HepG2 (cell line): Measurements from ENCODE around the gene PFKFB2. TPM values are rescaled to one million over a fixed set of nuclear protein-coding genes. Genes with fewer than 3 reads are reported as not detected.
A peak's percentile ranks its signal among the peaks of the same experiment; 100 is the strongest.

Source experiments
- ATAD3A ChIP-seq: sonication (generic); formaldehyde crosslinking; IDR thresholded peaks from 2 replicates; pipeline ENCODE4 v1.4.0; 2020; ENCODE audit warnings: missing genetic modification reagents
- BRCA1 ChIP-seq: sonication (generic); formaldehyde crosslinking; IDR thresholded peaks from 2 replicates; pipeline ENCODE4 v1.4.0; 2020; ENCODE audit warnings: missing genetic modification reagents
- CHCHD3 ChIP-seq: sonication (generic); formaldehyde crosslinking; IDR thresholded peaks from 2 replicates; pipeline ENCODE4 v1.8.0; 2022; ENCODE audit warnings: mild to moderate bottlenecking, missing genetic modification reagents, moderate library complexity
- GABPA ChIP-seq, 2 experiments: IDR thresholded peaks; 2 replicates each; pipeline ENCODE4 v1.6.1; 2011 to 2016; ENCODE audit warnings: low read depth in 2 of 2, low read length in 1 of 2, missing biosample characterization in 1 of 2, missing genetic modification characterization in 1 of 2
- HES4 ChIP-seq: sonication (generic); formaldehyde crosslinking; IDR thresholded peaks from 2 replicates; pipeline ENCODE4 v1.9.0; 2021; ENCODE audit warnings: mild to moderate bottlenecking, missing genetic modification reagents, borderline replicate concordance
- IKZF4 ChIP-seq: sonication (generic); formaldehyde crosslinking; IDR thresholded peaks from 2 replicates; pipeline ENCODE4 v1.5.1; 2020; ENCODE audit warnings: borderline replicate concordance, mild to moderate bottlenecking, low read depth, missing genetic modification reagents; ENCODE audit errors: not compliant biosample characterization
- RAD51 ChIP-seq: fragments of 450-650 bp; IDR thresholded peaks from 2 replicates; pipeline ENCODE4 v1.6.1; 2016; ENCODE audit warnings: borderline replicate concordance
- RFXANK ChIP-seq: IDR thresholded peaks from 2 replicates; pipeline ENCODE4 v1.6.1; 2016
- SETDB1 ChIP-seq: sonication (generic); formaldehyde crosslinking; IDR thresholded peaks from 2 replicates; pipeline ENCODE4 v1.5.1; 2020; ENCODE audit warnings: missing genetic modification reagents, mild to moderate bottlenecking, borderline replicate concordance
- TGIF2 ChIP-seq: IDR thresholded peaks from 2 replicates; pipeline ENCODE4 v1.6.1; 2016; ENCODE audit warnings: control low read depth, missing compliant biosample characterization
- TOE1 ChIP-seq: sonication (generic); formaldehyde crosslinking; IDR thresholded peaks from 2 replicates; pipeline ENCODE4 v1.4.0; 2020; ENCODE audit warnings: mild to moderate bottlenecking, missing genetic modification reagents
- ZBTB1 ChIP-seq: sonication (generic); formaldehyde crosslinking; IDR thresholded peaks from 2 replicates; pipeline ENCODE4 v1.4.0; 2020; ENCODE audit warnings: missing genetic modification reagents, borderline replicate concordance
- ZMYM3 ChIP-seq: sonication (generic); formaldehyde crosslinking; IDR thresholded peaks from 2 replicates; pipeline ENCODE4 v1.5.1; 2020; ENCODE audit warnings: mild to moderate bottlenecking, missing genetic modification reagents
- ZNF205 ChIP-seq: IDR thresholded peaks from 2 replicates; pipeline ENCODE4 v1.6.1; 2018; ENCODE audit warnings: missing biosample characterization, missing genetic modification reagents
- ZNF251 ChIP-seq: sonication (generic); formaldehyde crosslinking; IDR thresholded peaks from 2 replicates; pipeline ENCODE4 v1.9.0; 2021; ENCODE audit warnings: mild to moderate bottlenecking, missing genetic modification reagents
- ZNF652 ChIP-seq: IDR thresholded peaks from 2 replicates; pipeline ENCODE4 v1.6.1; 2016; ENCODE audit warnings: low read depth, borderline replicate concordance
- ZNF672 ChIP-seq: sonication (generic); formaldehyde crosslinking; IDR thresholded peaks from 2 replicates; pipeline ENCODE4 v1.8.1; 2022; ENCODE audit warnings: missing genetic modification reagents
- ZNF709 ChIP-seq: sonication (generic); formaldehyde crosslinking; IDR thresholded peaks from 2 replicates; pipeline ENCODE4 v1.5.0; 2020; ENCODE audit warnings: mild to moderate bottlenecking, missing genetic modification reagents
- polyA plus RNA-seq, 8 experiments: library from polyadenylated mRNA; depleted of rRNA in 3 of 8; stranded (reverse) in 7 of 8; unstranded in 1 of 8; fragments of >200 nt; fragmentation: Illumina TruSeq in 4 of 8; extraction: Trizol in 4 of 8; gene quantifications; 2 replicates each; pipeline versions ENCODE4 v1.2.1 to v1.2.3, GENCODE V29; 2011 to 2016; ENCODE audit warnings: low read depth in 4 of 8, missing spikeins in 1 of 8, mixed read lengths in 1 of 8; ENCODE audit not compliant: insufficient read depth in 1 of 8
- total RNA-seq, 5 experiments: library from RNA; depleted of rRNA; stranded (reverse); fragments of >200 nt; fragmentation: Illumina TruSeq; extraction: Trizol; gene quantifications; 2 replicates each; pipeline ENCODE4 v1.2.3, GENCODE V29; 2016; ENCODE audit warnings: low read depth in 1 of 5
- TF ChIP-seq, protein P1 (sequence below): sonication (generic); formaldehyde crosslinking; IDR thresholded peaks from 2 replicates; pipeline ENCODE4 v1.9.0; 2022; ENCODE audit warnings: missing genetic modification reagents, mild to moderate bottlenecking, borderline replicate concordance
- TF ChIP-seq, protein P2 (sequence below): sonication (generic); formaldehyde crosslinking; IDR thresholded peaks from 2 replicates; pipeline ENCODE4 v1.4.0; 2020; ENCODE audit warnings: missing genetic modification reagents, mild to moderate bottlenecking, borderline replicate concordance
- TF ChIP-seq, protein P3 (sequence below): sonication (generic); formaldehyde crosslinking; IDR thresholded peaks from 2 replicates; pipeline ENCODE4 v1.5.1; 2020; ENCODE audit warnings: missing genetic modification reagents, mild to moderate bottlenecking, borderline replicate concordance
- TF ChIP-seq, protein P4 (sequence below), 2 experiments: sonication (generic) in 1 of 2; formaldehyde crosslinking in 1 of 2; IDR thresholded peaks; 2 replicates each; pipeline versions ENCODE4 v1.4.0 to v1.6.1; 2018 to 2020; ENCODE audit warnings: missing genetic modification reagents in 2 of 2, borderline replicate concordance in 1 of 2, low read depth in 1 of 2, mild to moderate bottlenecking in 1 of 2, missing biosample characterization in 1 of 2

The PFKFB2 gene
- total and polyA plus RNA-seq, 2 of the 13 experiments (the other 11 are each of a cell fraction or from before 2014, with no cell fraction given), result 4.6 to 10.6 TPM

DNA sequence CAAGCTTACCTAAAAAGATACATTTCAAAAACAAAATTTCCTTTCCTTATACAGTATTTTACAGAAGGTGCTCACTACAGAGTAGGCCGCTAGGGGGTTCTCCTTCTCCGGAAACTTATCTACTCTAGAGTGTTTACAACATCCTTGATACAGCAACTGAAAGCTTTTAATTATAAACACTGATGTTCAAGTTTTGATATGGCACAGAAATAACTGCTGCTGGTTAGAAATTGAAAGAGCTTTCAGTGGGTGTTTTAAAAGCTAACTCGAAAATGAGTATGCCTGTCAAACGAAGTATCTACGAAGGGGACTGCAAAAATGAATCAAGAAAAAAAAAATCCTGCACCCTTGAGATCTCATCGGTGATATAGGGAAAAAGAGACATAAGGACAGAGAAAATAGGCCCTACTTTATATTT, 3.1 kb upstream of the PFKFB2 start (continued):
- TF ChIP-seq, protein P1, sequence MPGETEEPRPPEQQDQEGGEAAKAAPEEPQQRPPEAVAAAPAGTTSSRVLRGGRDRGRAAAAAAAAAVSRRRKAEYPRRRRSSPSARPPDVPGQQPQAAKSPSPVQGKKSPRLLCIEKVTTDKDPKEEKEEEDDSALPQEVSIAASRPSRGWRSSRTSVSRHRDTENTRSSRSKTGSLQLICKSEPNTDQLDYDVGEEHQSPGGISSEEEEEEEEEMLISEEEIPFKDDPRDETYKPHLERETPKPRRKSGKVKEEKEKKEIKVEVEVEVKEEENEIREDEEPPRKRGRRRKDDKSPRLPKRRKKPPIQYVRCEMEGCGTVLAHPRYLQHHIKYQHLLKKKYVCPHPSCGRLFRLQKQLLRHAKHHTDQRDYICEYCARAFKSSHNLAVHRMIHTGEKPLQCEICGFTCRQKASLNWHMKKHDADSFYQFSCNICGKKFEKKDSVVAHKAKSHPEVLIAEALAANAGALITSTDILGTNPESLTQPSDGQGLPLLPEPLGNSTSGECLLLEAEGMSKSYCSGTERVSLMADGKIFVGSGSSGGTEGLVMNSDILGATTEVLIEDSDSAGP (CRISPR knock-in tag), result no peak
- TF ChIP-seq ZMYM3, result no peak
- TF ChIP-seq TGIF2 (CRISPR knock-in tag), result peak; percentile 13; the same call in 1 of the 2 replicates
- no peak for TF ChIP-seq SETDB1
- TF ChIP-seq ATAD3A (CRISPR knock-in tag), result no peak
- TF ChIP-seq, protein P2, sequence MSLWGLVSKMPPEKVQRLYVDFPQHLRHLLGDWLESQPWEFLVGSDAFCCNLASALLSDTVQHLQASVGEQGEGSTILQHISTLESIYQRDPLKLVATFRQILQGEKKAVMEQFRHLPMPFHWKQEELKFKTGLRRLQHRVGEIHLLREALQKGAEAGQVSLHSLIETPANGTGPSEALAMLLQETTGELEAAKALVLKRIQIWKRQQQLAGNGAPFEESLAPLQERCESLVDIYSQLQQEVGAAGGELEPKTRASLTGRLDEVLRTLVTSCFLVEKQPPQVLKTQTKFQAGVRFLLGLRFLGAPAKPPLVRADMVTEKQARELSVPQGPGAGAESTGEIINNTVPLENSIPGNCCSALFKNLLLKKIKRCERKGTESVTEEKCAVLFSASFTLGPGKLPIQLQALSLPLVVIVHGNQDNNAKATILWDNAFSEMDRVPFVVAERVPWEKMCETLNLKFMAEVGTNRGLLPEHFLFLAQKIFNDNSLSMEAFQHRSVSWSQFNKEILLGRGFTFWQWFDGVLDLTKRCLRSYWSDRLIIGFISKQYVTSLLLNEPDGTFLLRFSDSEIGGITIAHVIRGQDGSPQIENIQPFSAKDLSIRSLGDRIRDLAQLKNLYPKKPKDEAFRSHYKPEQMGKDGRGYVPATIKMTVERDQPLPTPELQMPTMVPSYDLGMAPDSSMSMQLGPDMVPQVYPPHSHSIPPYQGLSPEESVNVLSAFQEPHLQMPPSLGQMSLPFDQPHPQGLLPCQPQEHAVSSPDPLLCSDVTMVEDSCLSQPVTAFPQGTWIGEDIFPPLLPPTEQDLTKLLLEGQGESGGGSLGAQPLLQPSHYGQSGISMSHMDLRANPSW, result no peak
- no peak for TF ChIP-seq ZBTB1
- TF ChIP-seq ZNF251 (CRISPR knock-in tag), result no peak
- no peak for TF ChIP-seq RFXANK
- TF ChIP-seq, protein P3, sequence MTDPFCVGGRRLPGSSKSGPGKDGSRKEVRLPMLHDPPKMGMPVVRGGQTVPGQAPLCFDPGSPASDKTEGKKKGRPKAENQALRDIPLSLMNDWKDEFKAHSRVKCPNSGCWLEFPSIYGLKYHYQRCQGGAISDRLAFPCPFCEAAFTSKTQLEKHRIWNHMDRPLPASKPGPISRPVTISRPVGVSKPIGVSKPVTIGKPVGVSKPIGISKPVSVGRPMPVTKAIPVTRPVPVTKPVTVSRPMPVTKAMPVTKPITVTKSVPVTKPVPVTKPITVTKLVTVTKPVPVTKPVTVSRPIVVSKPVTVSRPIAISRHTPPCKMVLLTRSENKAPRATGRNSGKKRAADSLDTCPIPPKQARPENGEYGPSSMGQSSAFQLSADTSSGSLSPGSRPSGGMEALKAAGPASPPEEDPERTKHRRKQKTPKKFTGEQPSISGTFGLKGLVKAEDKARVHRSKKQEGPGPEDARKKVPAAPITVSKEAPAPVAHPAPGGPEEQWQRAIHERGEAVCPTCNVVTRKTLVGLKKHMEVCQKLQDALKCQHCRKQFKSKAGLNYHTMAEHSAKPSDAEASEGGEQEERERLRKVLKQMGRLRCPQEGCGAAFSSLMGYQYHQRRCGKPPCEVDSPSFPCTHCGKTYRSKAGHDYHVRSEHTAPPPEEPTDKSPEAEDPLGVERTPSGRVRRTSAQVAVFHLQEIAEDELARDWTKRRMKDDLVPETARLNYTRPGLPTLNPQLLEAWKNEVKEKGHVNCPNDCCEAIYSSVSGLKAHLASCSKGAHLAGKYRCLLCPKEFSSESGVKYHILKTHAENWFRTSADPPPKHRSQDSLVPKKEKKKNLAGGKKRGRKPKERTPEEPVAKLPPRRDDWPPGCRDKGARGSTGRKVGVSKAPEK (CRISPR knock-in tag), result no peak
- TF ChIP-seq BRCA1 (CRISPR knock-in tag), result no peak
- TF ChIP-seq GABPA (IDR thresholded peaks at IDR 0.05; ENCODE audit: low read depth, low read length), result no peak
- TF ChIP-seq GABPA (CRISPR knock-in tag; IDR thresholded peaks at IDR 0.05; ENCODE audit: low read depth), result peak; percentile 22; the same call in 1 of the 2 replicates
- 0 out of 2 replicates have a peak, but pooled peaks have one; percentile 62 for TF ChIP-seq TOE1 (CRISPR knock-in tag)
- TF ChIP-seq ZNF205 (CRISPR knock-in tag), result no peak
- no peak for TF ChIP-seq HES4 (CRISPR knock-in tag)
- TF ChIP-seq CHCHD3 (CRISPR knock-in tag), result no peak
- no peak for TF ChIP-seq ZNF652 (CRISPR knock-in tag)
- TF ChIP-seq ZNF709 (CRISPR knock-in tag), result no peak
- TF ChIP-seq ZNF672 (CRISPR knock-in tag), result no peak
- no peak for TF ChIP-seq IKZF4 (CRISPR knock-in tag)
- TF ChIP-seq RAD51, result no peak
- TF ChIP-seq, protein P4, sequence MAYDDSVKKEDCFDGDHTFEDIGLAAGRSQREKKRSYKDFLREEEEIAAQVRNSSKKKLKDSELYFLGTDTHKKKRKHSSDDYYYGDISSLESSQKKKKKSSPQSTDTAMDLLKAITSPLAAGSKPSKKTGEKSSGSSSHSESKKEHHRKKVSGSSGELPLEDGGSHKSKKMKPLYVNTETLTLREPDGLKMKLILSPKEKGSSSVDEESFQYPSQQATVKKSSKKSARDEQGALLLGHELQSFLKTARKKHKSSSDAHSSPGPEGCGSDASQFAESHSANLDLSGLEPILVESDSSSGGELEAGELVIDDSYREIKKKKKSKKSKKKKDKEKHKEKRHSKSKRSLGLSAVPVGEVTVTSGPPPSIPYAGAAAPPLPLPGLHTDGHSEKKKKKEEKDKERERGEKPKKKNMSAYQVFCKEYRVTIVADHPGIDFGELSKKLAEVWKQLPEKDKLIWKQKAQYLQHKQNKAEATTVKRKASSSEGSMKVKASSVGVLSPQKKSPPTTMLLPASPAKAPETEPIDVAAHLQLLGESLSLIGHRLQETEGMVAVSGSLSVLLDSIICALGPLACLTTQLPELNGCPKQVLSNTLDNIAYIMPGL (CRISPR knock-in tag; IDR thresholded peaks at IDR 0.05; ENCODE audit: borderline replicate concordance in 1 of 2, low read depth in 1 of 2), result peak in 1 of 2 experiments; percentile 35; a peak in 1 of 4 replicates
